A549 treated with ZK216348 at 1 μM for 4 hours (cell line): Measurements from ENCODE around the gene MLXIPL. TPM values are rescaled to one million over a fixed set of nuclear protein-coding genes. Genes with fewer than 3 reads are reported as not detected.

ENCODE experiments used
- total RNA-seq: library from RNA; stranded (reverse); fragments of 200-300 nt; extraction: Qiagen RNA extraction; gene quantifications from 5 replicates; pipeline ENCODE4 v1.2.3, GENCODE V29; 2022; ENCODE audit warnings: low read depth

The MLXIPL gene
- 0.38 to 1.5 TPM (median 0.91 TPM) in 5 replicates for total RNA-seq

GRCh38 chr7:73623798-73624668 is at the start of gene MLXIPL:
TSS of gene MLXIPL (minus strand) at chr7:73624522. CDS start at chr7:73624492, 30 bp downstream.

DNA sequence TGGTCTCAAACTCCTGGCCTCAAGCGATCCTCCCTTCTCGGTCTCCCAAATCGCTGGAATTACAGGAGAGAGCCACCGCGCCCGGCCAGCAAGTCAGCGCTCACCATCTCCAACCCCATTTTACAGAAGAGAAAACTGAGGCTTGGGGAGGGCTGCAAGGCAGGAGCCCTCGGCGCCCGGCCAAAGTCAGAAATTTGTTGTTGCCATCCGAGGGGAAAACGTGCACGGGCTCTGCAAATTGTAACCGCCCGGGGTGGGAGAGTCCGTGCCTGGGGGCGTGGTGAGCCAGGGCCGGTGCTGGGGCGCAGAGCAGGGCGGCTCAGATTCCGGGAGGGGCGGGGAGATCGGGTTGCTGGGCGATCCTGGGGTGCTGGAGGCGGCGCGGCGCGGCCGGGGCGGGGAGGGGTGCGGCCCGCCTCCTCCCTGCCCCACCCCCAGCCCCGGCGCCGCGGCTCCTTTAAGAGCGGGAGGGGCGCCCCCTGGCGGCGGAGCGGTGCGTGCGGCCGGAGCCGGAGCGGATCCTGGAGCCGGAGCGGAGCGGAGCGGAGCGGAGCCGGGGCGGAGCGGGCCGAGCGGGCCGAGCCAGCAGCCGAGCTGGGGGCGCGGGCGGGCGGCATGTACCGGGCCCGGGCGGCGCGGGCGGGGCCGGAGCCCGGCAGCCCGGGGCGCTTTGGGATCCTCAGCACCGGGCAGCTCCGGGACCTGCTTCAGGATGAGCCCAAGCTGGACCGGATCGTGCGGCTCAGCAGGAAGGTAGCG is 43.2 kb upstream of the MLXIPL start, which contains the start of gene VPS37D:
TSS of gene VPS37D (plus strand) at position 488 of the 759 bp plus-strand sequence. CDS start at position 616, 128 bp downstream.

DNA sequence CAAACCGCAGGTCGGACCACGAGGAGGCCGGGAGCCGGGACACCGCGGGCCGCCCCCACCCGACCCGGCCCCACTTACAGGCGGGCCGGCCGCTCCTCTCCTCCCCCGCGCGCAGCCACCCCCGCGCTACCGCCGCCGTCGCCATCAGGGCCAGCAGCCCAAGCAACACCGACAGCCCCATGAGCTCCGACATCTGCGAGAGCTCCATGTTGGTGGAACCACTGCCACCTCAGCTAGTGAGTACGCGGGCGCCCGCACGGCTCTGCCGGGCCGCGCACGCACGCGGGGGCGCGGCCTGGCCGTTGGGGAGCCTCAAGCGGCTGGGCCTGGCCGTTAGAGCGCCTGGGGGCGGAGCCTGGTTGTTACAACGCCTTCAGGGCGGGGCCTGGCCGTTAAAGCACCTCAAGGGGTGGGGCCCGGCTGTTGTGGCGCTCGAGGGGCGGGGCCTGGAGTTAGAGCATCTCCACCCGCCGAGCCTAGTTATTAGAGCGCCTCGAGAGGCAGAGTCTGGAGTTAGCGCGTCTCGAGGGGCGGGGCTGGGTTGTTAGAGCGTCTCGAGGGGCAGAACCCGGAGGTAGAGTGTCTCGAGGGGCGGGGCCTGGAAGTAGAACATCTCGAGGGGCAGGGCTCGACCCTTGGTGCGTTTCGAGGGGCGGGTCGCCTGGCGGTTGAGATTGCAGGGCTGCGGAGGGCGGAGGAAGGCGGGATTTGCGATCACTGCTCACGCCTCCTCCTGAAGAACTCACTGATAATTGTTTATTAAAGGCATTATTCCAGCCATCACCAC is 45.8 kb downstream of the MLXIPL start, which contains the start of gene TBL2:
TSS of gene TBL2 (minus strand) at position 238 of the 787 bp plus-strand sequence. CDS start at position 208, 30 bp downstream.

DNA sequence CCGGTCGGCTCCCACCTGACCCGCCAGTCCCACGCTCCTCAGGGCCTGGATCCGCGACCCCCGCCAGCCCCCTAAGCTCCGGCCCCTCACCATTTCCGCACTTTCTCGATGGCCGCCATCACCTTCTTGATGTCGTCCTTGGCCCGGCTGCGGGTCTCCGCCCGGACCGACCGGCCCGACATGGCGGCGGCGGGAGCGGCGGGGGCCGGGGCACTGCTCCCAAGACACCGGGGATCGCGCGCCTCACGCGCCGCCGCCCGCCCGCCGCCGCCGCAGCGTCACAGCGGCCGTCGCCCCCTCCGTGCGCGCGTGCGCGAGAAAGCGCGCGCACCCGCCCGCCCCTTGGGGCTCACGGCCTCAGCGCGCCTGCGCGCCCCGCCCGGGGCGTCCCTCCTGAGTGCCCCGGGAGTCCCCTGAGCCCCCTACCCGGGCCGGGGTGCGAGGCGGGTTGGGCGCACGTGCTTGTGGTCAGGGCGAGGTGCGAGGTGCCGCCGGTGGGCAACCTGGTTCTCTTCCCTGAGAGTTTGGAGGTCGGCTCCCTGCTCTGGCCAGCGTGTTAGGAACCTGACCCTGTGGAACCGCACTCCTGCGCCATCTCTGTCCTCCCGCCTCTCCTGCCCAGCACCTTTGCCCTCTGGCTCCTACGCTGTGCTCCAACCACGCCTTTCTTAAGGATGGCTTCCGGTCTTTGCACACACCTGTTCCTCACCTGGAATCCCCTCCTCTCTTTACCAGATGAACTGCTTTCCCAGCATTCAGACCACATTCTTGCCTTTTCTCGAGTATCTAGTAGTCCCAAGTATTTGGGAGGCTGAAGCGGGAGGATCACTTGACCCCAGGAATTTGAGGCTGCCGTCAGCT is 66.7 kb downstream of the MLXIPL start, which contains the start of gene BCL7B:
TSS of gene BCL7B (minus strand) at position 294 of the 861 bp plus-strand sequence. CDS start at position 182, 112 bp downstream.

Other genes with a start within 250 kb of the MLXIPL start
- gene FZD9, start 190.7 kb downstream of the MLXIPL start, total RNA-seq, result 0.67 to 2.5 TPM (median 2.1 TPM) in 5 replicates
- gene BAZ1B, start 102.2 kb downstream of the MLXIPL start, total RNA-seq, result 53.5 to 68.3 TPM (median 62.9 TPM) in 5 replicates
- gene BCL7B, start 66.8 kb downstream of the MLXIPL start, total RNA-seq, result 56.9 to 78.1 TPM (median 68.8 TPM) in 5 replicates
- 45.9 to 53.3 TPM (median 53.2 TPM) in 5 replicates for gene TBL2, start 45.9 kb downstream of the MLXIPL start, total RNA-seq
- gene VPS37D, start 43.3 kb upstream of the MLXIPL start, total RNA-seq, result 2.6 to 7.3 TPM (median 5.4 TPM) in 5 replicates
- 8.1 to 11.1 TPM (median 9.7 TPM) in 5 replicates for gene DNAJC30, start 58.9 kb upstream of the MLXIPL start, total RNA-seq
- gene BUD23, start 59.1 kb upstream of the MLXIPL start, total RNA-seq, result 126 to 151 TPM (median 132 TPM) in 5 replicates
- 67.2 to 92.1 TPM (median 81.8 TPM) in 5 replicates for gene STX1A, start 95.1 kb upstream of the MLXIPL start, total RNA-seq
- gene ABHD11, start 114.3 kb upstream of the MLXIPL start, total RNA-seq, result 16.7 to 26.7 TPM (median 24.8 TPM) in 5 replicates
- gene CLDN3, start 145.7 kb upstream of the MLXIPL start, total RNA-seq, result 0.58 to 4.4 TPM (median 3.2 TPM) in 5 replicates
- gene CLDN4, start 206.5 kb upstream of the MLXIPL start, total RNA-seq, result 2.5 to 7.0 TPM (median 5.0 TPM) in 5 replicates
- 4.8 to 10.2 TPM (median 8.1 TPM) in 5 replicates for gene METTL27, start 218.0 kb upstream of the MLXIPL start, total RNA-seq
- gene TMEM270, start 236.6 kb upstream of the MLXIPL start, total RNA-seq, result 0.23 to 0.40 TPM in 2 of 5 replicates, not detected in the others